Activated CD8-positive, alpha-beta T cell treated with anti-CD3 and anti-CD28 coated beads, Interleukin-2, amount 10 ng/mL, durations not matched to agents 7 days and 5 days (primary cell): ENCODE data around the gene NDE1. TPM values are rescaled to one million over a fixed set of nuclear protein-coding genes. Genes with fewer than 3 reads are reported as not detected.
"Not testable (repeated sequence)": the region's sequence is repeated elsewhere in the genome, so short reads cannot be mapped to it uniquely, and the experiment has no call there.

Experiments used
- ATAC-seq: fragments of 150-1000 bp; cut with Tn5 transposase; one replicate; pipeline ENCODE4 v1.10.0; 2021; ENCODE audit warnings: moderate library complexity
- CTCF ChIA-PET: fragments of 350-600 bp; sonication (Branson Sonifier 250); formaldehyde crosslinking; loops from one replicate; lab custom pipeline; 2021; ENCODE audit warnings: antibody characterized with exemption; lab: Charles Lee
- POLR2A ChIA-PET: fragments of 350-600 bp; sonication (Branson Sonifier 250); formaldehyde crosslinking; loops from one replicate; lab custom pipeline; 2021; ENCODE audit warnings: antibody characterized with exemption; lab: Charles Lee
- DNase-seq: peaks from one replicate; pipeline ENCODE4 v3.0.0-alpha.2; 2020
- H3K27ac Mint-ChIP-seq: one replicate; pipeline ENCODE4 v1.8.0; 2021; ENCODE audit warnings: mild to moderate bottlenecking, mixed read lengths
- H3K27me3 Mint-ChIP-seq: one replicate; pipeline ENCODE4 v1.8.0; 2021; ENCODE audit warnings: low read depth, mixed read lengths
- H3K36me3 Mint-ChIP-seq: one replicate; pipeline ENCODE4 v1.8.0; 2021; ENCODE audit warnings: low read depth, mixed read lengths
- H3K4me1 Mint-ChIP-seq: one replicate; pipeline ENCODE4 v1.8.0; 2021; ENCODE audit warnings: low read depth, mixed read lengths
- H3K4me3 Mint-ChIP-seq: one replicate; pipeline ENCODE4 v1.8.0; 2021; ENCODE audit warnings: mild to moderate bottlenecking, mixed read lengths
- H3K9me3 Mint-ChIP-seq: one replicate; pipeline ENCODE4 v1.8.0; 2022; ENCODE audit warnings: mixed read lengths; ENCODE audit not compliant: insufficient read depth
- total RNA-seq, 2 experiments: library from RNA; stranded (reverse); gene quantifications; one replicate each; pipeline ENCODE4 v1.2.3, GENCODE V29; 2021

NDE1 gene, protein sequence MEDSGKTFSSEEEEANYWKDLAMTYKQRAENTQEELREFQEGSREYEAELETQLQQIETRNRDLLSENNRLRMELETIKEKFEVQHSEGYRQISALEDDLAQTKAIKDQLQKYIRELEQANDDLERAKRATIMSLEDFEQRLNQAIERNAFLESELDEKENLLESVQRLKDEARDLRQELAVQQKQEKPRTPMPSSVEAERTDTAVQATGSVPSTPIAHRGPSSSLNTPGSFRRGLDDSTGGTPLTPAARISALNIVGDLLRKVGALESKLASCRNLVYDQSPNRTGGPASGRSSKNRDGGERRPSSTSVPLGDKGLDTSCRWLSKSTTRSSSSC
- total RNA-seq: 100 to 1,000 TPM; 140 to 141 TPM

GRCh38 chr16:15650019-15650697, at the start of gene NDE1:
NDE1 (plus strand) TSS chr16:15650245; CDS start chr16:15664779, 14,534 bp downstream.
- ChIA-PET POLR2A (interaction anchor here (1.0 to 1.5 kb wide), 4 partner anchors 8 to 23 kb away, joined by 3 to 9 read pairs (median 6); no protein-coding TSS in a partner anchor), CTCF (interaction anchor here (1.0 to 1.6 kb wide), 4 partner anchors 8 to 22 kb away, joined by 3 to 10 read pairs (median 6); no protein-coding TSS in a partner anchor)
- Mint-ChIP-seq H3K27me3 (peaks cover 4% of the 10 kb centered on the region), H3K4me3 (peak within 1 kb of the TSS; percentile 99), H3K27ac (peak within 1 kb of the TSS; percentile 98), H3K9me3 (no peaks in the 10 kb centered on the region), H3K36me3 (peaks cover 35% of the 10 kb centered on the region), H3K4me1 (peaks cover 33% of the 10 kb centered on the region)
- DNase-seq (peak; percentile 91), ATAC-seq (peak; percentile 97)

DNA sequence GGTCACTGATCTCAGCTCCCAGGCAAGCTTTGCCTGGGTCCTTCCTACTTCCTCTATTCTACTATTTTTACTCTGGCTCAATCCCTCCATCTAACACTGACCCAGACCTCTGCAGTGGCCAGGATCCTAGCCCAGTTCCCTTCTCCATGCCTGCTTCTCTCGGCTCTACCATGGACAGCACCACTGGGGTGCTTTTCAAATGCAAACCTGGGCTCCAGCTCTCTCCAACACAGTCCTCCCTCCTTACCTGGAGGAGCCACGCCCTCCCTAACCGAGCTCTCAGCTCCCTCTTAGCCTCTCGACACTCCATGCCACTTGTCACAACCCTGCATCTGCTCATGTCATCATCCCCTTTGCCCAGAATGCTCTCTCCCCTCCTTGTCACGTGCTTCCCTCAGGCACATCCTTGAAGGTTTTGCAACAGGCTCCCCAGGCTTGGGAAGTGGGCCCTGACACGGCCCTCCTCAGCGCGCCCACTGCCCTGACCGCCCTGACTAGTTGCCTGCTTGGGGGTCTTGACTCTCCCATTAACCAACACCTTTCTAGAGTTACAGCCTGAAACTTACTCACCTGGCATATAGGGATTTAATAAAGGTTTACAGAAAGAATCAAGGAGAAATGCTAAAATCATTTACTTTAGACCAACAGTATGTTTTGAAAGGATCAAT, 48.7 kb upstream of the NDE1 start:
- Mint-ChIP-seq H3K27ac (no peak overlapping the region), H3K36me3 (peaks cover 68% of the 10 kb centered on the region), H3K4me1 (peaks cover 4% of the 10 kb centered on the region), H3K9me3 (no peaks in the 10 kb centered on the region), H3K4me3 (no peak overlapping the region), H3K27me3 (no peaks in the 10 kb centered on the region)
- DNase-seq: no peak
- ChIA-PET POLR2A (interaction anchor here (0.8 kb wide), 1 partner anchor 11 kb away, joined by 4 read pairs; no protein-coding TSS in a partner anchor), CTCF (interaction anchor here (0.6 to 1.0 kb wide), 4 partner anchors 9 to 174 kb away, joined by 3 to 4 read pairs (median 3); no protein-coding TSS in a partner anchor)
- no peak for ATAC-seq

DNA sequence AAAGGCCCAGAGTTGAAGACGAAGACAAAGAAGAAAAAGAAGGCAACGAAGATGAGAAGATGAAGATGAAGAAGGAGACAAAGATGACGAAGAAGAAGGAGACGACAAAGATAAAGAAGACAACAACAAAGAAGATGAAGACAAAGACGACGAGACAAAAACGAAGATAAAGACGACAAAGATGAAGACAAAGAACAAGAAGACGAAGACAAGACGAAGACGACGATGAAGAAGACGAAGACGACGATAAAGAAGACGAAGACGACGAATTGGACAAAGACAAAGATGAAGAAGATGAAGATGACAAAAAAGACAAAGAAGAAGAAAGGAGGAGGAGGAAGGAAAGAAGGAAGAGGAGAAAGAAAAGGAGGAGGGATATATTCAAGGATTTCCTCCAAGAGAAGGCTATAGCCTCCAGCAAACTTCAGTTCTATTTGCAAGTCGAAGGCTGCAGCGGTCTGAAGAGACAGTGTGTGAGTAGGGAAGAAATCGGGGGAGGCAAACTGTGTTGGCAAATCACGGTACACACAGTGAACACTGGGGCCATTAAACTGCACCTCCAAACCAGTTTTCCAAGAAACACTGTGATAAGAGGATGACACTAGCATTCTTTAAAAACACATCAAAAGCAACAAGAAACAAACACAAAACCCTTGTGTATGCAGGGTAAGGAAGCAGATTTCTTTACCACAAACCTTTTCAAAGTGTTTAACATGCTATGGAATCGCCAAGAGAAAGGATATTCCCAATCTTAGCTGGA, 47.6 kb upstream of the NDE1 start:
- no peak overlapping the region for H3K27ac Mint-ChIP-seq
- H3K27me3 Mint-ChIP-seq: no peaks in the 10 kb centered on the region
- POLR2A ChIA-PET: no interaction called here
- H3K36me3 Mint-ChIP-seq: peaks cover 68% of the 10 kb centered on the region
- no peak overlapping the region for H3K4me3 Mint-ChIP-seq
- CTCF ChIA-PET: interaction anchor here (1.0 kb wide), 1 partner anchor 102 kb away, joined by 3 read pairs; no protein-coding TSS in a partner anchor
- ATAC-seq: no peak
- H3K9me3 Mint-ChIP-seq: no peaks in the 10 kb centered on the region
- DNase-seq: no peak
- peaks cover 4% of the 10 kb centered on the region for H3K4me1 Mint-ChIP-seq

DNA sequence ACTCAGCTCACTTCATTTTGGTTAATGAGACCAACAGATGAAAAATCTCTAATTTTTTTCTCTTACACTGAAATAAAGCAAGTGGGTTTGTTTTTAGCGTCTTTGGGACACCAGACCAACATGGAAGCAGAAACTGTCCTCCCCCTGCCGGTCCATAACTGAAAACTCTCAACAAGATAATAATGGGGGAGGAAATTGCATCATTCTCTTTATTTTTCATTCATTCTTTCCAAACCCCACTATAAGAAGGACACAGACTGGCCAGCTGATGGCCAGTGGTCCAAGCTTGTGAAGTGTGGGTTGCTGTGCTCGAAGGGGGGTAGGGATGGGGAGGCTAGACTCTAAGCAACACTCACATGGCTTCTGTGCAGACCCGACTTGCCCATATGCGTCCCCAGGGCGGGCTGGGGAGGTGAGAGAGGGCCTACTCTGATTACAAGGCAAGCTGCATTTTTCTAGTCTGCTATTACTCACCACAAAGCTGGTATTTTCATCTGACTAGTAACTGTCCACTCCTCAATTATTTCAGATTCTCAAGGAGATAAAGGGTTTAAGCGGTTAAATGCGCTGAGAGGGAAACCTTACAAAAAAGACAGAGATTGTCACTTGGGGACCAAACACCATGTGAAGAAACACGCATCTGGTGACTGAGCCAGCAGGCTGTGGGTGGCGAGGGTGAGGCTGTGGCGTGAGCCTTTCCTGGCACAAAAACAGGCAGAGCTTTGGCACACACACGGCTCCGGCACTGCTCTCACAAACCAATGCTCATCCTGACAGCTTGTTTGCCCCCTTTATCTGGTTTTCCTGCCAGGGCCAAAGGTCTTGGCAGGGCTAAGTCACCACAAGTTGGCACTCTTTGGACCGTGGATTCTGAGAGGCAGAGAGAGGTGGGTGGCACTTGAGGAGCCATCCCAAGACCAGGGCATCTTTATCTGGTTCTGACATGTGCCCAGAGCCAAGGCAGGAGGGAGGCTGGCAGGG, 45.3 kb upstream of the NDE1 start:
- no peak overlapping the region for H3K4me3 Mint-ChIP-seq
- H3K27ac Mint-ChIP-seq: peak overlapping the region; percentile 5
- DNase-seq (no peak), ATAC-seq (no peak)
- CTCF ChIA-PET: no interaction called here
- peaks cover 2% of the 10 kb centered on the region for H3K4me1 Mint-ChIP-seq
- POLR2A ChIA-PET: no interaction called here
- H3K36me3 Mint-ChIP-seq: peaks cover 69% of the 10 kb centered on the region
- no peaks in the 10 kb centered on the region for H3K9me3 Mint-ChIP-seq
- no peaks in the 10 kb centered on the region for H3K27me3 Mint-ChIP-seq

DNA sequence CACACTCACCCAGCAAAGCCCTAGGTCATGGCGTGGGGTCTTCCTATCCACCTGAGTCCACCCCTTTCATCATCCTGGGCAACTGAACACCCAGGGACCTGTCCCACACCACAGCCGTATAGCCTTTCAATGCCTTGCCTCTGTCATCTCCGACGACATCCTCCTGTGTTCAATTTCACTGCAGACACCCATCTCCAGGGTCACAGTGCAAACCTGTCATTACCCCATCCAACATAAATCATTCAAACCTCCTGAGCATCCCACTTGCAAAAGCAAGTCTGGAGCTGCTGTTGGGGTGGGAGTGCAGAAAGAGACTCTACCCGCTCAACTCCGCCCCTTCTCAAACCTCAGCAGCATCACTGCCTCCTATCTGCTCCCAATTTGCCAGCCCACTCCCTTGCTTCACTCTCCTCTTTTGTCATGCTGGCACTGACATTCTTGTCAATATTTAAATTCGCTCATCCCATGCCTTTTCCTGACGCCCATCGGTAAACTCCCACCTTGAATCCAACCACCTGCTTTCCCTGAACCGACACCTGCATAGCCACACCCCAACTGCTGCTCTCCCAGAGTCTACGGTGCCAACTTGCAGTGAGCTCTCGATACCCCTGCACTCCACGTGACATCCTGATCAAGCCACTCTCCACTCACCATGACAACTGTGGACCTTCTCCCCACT, 44.1 kb upstream of the NDE1 start:
- no peak for DNase-seq
- no peaks in the 10 kb centered on the region for H3K9me3 Mint-ChIP-seq
- H3K36me3 Mint-ChIP-seq: peaks cover 66% of the 10 kb centered on the region
- ChIA-PET POLR2A (no interaction called here), CTCF (no interaction called here)
- H3K4me1 Mint-ChIP-seq: peaks cover 2% of the 10 kb centered on the region
- no peaks in the 10 kb centered on the region for H3K27me3 Mint-ChIP-seq
- no peak for ATAC-seq
- H3K27ac Mint-ChIP-seq: peak overlapping the region; percentile 53
- H3K4me3 Mint-ChIP-seq: no peak overlapping the region

- Mint-ChIP-seq H3K27ac (peak overlapping the region; percentile 53), H3K4me1 (peaks cover 2% of the 10 kb centered on the region), H3K36me3 (peaks cover 61% of the 10 kb centered on the region), H3K4me3 (no peak overlapping the region), H3K27me3 (no peaks in the 10 kb centered on the region), H3K9me3 (no peaks in the 10 kb centered on the region)
- ChIA-PET POLR2A (no interaction called here), CTCF (interaction anchor here (1.1 kb wide), 1 partner anchor 36 kb away, joined by 3 read pairs; the partner anchor contains the start of gene MARF1)
- no peak for DNase-seq
- ATAC-seq: no peak
These were observed 43.4 kb upstream of the NDE1 start for GRCh38 chr16:15606518-15607220.

DNA sequence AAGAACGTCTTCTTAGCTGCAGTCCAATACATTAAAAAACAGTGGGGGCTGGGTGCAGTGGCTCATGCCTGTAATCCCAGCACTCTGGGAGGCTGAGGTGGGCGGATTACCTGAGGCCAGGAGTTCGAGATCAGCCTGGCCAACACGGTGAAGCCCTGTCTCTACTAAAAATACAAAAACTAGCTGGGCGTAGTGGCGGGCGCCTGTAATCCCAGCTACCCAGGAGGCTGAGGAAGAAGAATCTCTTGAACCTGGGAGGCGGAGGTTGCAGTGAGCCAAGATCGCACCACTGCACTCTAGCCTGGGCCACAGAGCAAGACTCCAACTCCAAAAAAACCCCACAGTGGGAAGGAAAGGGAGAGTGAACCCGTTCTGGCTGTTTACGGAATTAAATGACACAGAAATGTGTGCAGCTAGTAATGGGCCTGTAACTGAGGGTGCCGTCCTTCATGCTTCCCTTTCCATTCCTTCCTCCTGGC, 42.8 kb upstream of the NDE1 start:
- H3K4me1 Mint-ChIP-seq, POLR2A ChIA-PET, H3K9me3 Mint-ChIP-seq, H3K27ac Mint-ChIP-seq, H3K4me3 Mint-ChIP-seq, ATAC-seq, DNase-seq, H3K27me3 Mint-ChIP-seq: not testable (repeated sequence)
- CTCF ChIA-PET: interaction anchor here (1.1 kb wide), 1 partner anchor 35 kb away, joined by 3 read pairs; the partner anchor contains the start of gene MARF1
- H3K36me3 Mint-ChIP-seq: peaks cover 58% of the 10 kb centered on the region

GRCh38 chr16:15607700-15608396, 42.2 kb upstream of the NDE1 start:
- Mint-ChIP-seq H3K36me3 (peaks cover 61% of the 10 kb centered on the region), H3K27me3 (no peaks in the 10 kb centered on the region), H3K27ac (no peak overlapping the region), H3K4me3 (no peak overlapping the region), H3K9me3 (no peaks in the 10 kb centered on the region), H3K4me1 (peaks cover 2% of the 10 kb centered on the region)
- POLR2A ChIA-PET: no interaction called here
- DNase-seq (no peak), ATAC-seq (no peak)
- CTCF ChIA-PET: no interaction called here
